A673 (cell line): ENCODE data around the gene PMM2. TPM values are rescaled to one million over a fixed set of nuclear protein-coding genes. Genes with fewer than 3 reads are reported as not detected.
"Not testable (repeated sequence)": the region's sequence is repeated elsewhere in the genome, so short reads cannot be mapped to it uniquely, and the experiment has no call there.

ENCODE experiments used
- Bru-seq: library from RNA; stranded (reverse); fragments of 400-500 nt; gene quantifications from one replicate; lab custom pipeline; 2021; lab: Mats Ljungman, UMichigan
- BruChase-seq, 2 experiments: library from RNA; stranded (reverse); fragments of 400-500 nt; gene quantifications; one replicate each; lab custom pipeline; 2021; lab: Mats Ljungman, UMichigan
- BruUV-seq: library from RNA; stranded (reverse); fragments of 400-500 nt; replicated peaks from 2 replicates; lab custom pipeline; 2021; lab: Mats Ljungman, UMichigan
- CTCF ChIA-PET: fragments of 300-600 bp; sonication (Branson Sonifier 250); formaldehyde crosslinking; loops from one replicate; lab custom pipeline; 2022; ENCODE audit warnings: antibody characterized with exemption; lab: Charles Lee
- POLR2A ChIA-PET: fragments of 300-600 bp; sonication (Branson Sonifier 250); formaldehyde crosslinking; loops from one replicate; lab custom pipeline; 2022; ENCODE audit warnings: antibody characterized with exemption; ENCODE audit not compliant: low non-redundant PET; lab: Charles Lee
- DNase-seq: peaks from one replicate; pipeline ENCODE4 v3.0.0-alpha.2; 2015; ENCODE audit warnings: low spot score
- H3K27ac ChIP-seq: fragments of 200-600 bp; sonication (generic); 2 replicates; pipeline ENCODE4 v1.5.1; 2016; ENCODE audit warnings: mixed run types, low read depth, mild to moderate bottlenecking, mixed read lengths, antibody characterized with exemption, low read length; ENCODE audit not compliant: poor library complexity, severe bottlenecking
- H3K27me3 ChIP-seq: fragments of 200-600 bp; sonication (generic); replicated peaks from 2 replicates; pipeline ENCODE4 v1.6.1; 2017; ENCODE audit warnings: mixed run types, low read depth, mild to moderate bottlenecking, mixed read lengths, antibody characterized with exemption, low read length; ENCODE audit not compliant: insufficient read depth, poor library complexity
- H3K36me3 ChIP-seq: fragments of 200-600 bp; sonication (generic); 2 replicates; pipeline ENCODE4 v1.6.1; 2016; ENCODE audit warnings: mixed run types, mild to moderate bottlenecking, mixed read lengths, antibody characterized with exemption, low read length; ENCODE audit not compliant: insufficient read depth, poor library complexity, severe bottlenecking
- H3K4me1 ChIP-seq: fragments of 200-600 bp; sonication (generic); 2 replicates; pipeline ENCODE4 v1.6.1; 2017; ENCODE audit warnings: mixed run types, mild to moderate bottlenecking, mixed read lengths, antibody characterized with exemption, low read length; ENCODE audit not compliant: insufficient read depth, poor library complexity, severe bottlenecking
- H3K4me3 ChIP-seq: fragments of 200-600 bp; sonication (generic); 2 replicates; pipeline ENCODE4 v1.5.1; 2016; ENCODE audit warnings: low read depth, mixed run types, mild to moderate bottlenecking, mixed read lengths, low read length; ENCODE audit not compliant: poor library complexity, severe bottlenecking
- H3K9me3 ChIP-seq: fragments of 200-600 bp; sonication (generic); 2 replicates; pipeline ENCODE4 v1.6.1; 2016; ENCODE audit warnings: mixed run types, low read depth, mild to moderate bottlenecking, mixed read lengths, antibody characterized with exemption, low read length; ENCODE audit not compliant: poor library complexity, severe bottlenecking
- EZH2 ChIP-seq: fragments of 200-600 bp; sonication (generic); IDR thresholded peaks from 2 replicates; pipeline ENCODE4 v1.6.1; 2017; ENCODE audit warnings: borderline replicate concordance, low read depth, mild to moderate bottlenecking, mixed read lengths, antibody characterized with exemption, low read length; ENCODE audit not compliant: poor library complexity, severe bottlenecking
- intact Hi-C: fragments of 100-400 bp; cut with micrococcal nuclease; formaldehyde crosslinking; loops from one replicate; pipeline ENCODE4 v1.10.0; 2022; ENCODE audit not compliant: unreplicated experiment
- long read RNA-seq: library from polyadenylated mRNA; stranded (forward); transcript quantifications from one replicate; pipeline ENCODE4 v2.0.0, GENCODE V29; 2022
- total RNA-seq: library from RNA; stranded (reverse); gene quantifications from 2 replicates; pipeline ENCODE4 v1.2.3, GENCODE V29; 2021
- TF ChIP-seq, protein P1 (sequence below): fragments of 300-800, 200-600 bp; sonication (generic); conservative IDR thresholded peaks from 2 replicates; pipeline ENCODE4 v1.5.1; 2017; ENCODE audit warnings: low read depth, mild to moderate bottlenecking, antibody characterized with exemption, low read length, moderate library complexity, mixed read lengths

PMM2 gene
- total RNA-seq = 44.3 and 54.8 TPM in 2 replicates
- Bru-seq, nascent RNA = percentile 91 among the genes with signal in this experiment
- percentile 92 among the genes with signal in this experiment for BruChase-seq, experiment 1, labeled RNA remaining after a 2-hour chase
- BruChase-seq, experiment 2, labeled RNA remaining after a 6-hour chase = percentile 97 among the genes with signal in this experiment
- long read RNA-seq, full-length matches to known transcripts = 24 of 53 reads
- long read RNA-seq, partial matches to known transcripts = 2 of 53 reads
- long read RNA-seq, other reads (novel, unspliced or antisense) = 27 of 53 reads

DNA sequence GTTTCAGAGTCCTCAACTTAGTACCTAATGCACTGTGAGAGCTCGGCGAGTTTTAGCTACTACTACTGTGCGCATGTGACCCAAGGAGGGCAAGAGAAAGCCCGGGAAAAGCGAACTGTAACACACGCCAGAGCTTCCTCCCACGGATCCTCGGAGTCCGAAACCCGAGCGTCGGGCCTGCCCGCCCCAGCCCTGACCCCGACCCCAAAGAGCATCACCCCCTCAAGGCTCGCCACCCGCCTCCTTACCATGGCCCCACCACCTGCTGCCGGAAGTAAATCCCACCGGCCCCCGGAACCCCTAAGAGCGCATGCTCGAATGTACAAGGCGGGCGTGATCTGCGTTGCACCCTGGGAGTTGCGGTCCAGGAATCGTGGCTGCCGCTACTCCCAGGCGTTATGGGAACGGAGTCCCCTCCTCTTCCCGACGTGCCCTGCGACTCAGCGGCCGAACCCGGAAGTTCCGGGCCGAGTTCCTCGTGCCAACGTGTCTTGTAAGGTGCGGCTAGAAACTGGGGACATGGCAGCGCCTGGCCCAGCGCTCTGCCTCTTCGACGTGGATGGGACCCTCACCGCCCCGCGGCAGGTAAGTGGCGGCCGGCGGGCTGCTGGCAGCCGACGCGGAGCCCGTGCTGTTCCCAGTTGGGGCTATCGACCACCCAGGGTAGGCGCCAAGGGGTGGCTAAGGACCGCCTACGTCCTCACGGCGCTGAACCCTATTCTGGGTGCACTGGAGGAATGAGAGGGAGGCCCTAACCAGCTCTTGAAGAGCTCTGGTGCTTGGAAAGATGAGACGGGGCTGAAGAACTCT lies at the start of gene PMM2, which contains the start of gene TMEM186:
PMM2 (plus strand) TSS at position 476 of the 810 bp plus-strand sequence; CDS start at position 520, 44 bp downstream.
TMEM186 (minus strand) TSS at position 276 of the 810 bp plus-strand sequence; CDS start at position 251, 25 bp downstream.
- CTCF ChIA-PET = no interaction called here
- peaks cover 12% of the 10 kb centered on the region for H3K4me1 ChIP-seq
- BruUV-seq = no TSS peak
- H3K27ac ChIP-seq = peak within 1 kb of the TSS; percentile 75
- H3K4me3 ChIP-seq = peak within 1 kb of the TSS; percentile 79
- TF ChIP-seq, protein P1, sequence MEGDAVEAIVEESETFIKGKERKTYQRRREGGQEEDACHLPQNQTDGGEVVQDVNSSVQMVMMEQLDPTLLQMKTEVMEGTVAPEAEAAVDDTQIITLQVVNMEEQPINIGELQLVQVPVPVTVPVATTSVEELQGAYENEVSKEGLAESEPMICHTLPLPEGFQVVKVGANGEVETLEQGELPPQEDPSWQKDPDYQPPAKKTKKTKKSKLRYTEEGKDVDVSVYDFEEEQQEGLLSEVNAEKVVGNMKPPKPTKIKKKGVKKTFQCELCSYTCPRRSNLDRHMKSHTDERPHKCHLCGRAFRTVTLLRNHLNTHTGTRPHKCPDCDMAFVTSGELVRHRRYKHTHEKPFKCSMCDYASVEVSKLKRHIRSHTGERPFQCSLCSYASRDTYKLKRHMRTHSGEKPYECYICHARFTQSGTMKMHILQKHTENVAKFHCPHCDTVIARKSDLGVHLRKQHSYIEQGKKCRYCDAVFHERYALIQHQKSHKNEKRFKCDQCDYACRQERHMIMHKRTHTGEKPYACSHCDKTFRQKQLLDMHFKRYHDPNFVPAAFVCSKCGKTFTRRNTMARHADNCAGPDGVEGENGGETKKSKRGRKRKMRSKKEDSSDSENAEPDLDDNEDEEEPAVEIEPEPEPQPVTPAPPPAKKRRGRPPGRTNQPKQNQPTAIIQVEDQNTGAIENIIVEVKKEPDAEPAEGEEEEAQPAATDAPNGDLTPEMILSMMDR = no peak
- no peak for TF ChIP-seq EZH2
- H3K36me3 ChIP-seq = peaks cover 17% of the 10 kb centered on the region
- no peaks in the 10 kb centered on the region for H3K27me3 ChIP-seq
- intact Hi-C loops = loop anchor here (5.0 kb wide), 1 partner anchor 70 kb away; the partner anchor contains the start of gene CARHSP1
- POLR2A ChIA-PET = interaction anchor here (0.7 kb wide), 2 partner anchors 13 to 140 kb away, joined by 3 read pairs; no protein-coding TSS in a partner anchor
- DNase-seq = peak; percentile 98
- H3K9me3 ChIP-seq = no peaks in the 10 kb centered on the region

- H3K9me3 ChIP-seq, H3K4me3 ChIP-seq, BruUV-seq, intact Hi-C loops, H3K4me1 ChIP-seq, DNase-seq, POLR2A ChIA-PET, CTCF ChIA-PET, H3K27ac ChIP-seq, H3K36me3 ChIP-seq, H3K27me3 ChIP-seq: not testable (repeated sequence)
Observed at GRCh38 chr16:8748944-8749343, 48.7 kb upstream of the PMM2 start.

- H3K27ac ChIP-seq = no peak overlapping the region
- peak; percentile 37 for DNase-seq
- intact Hi-C loops = no loop called here
- no peaks in the 10 kb centered on the region for H3K4me1 ChIP-seq
- ChIA-PET CTCF (no interaction called here), POLR2A (no interaction called here)
- H3K9me3 ChIP-seq = no peaks in the 10 kb centered on the region
- no peak overlapping the region for H3K4me3 ChIP-seq
- TF ChIP-seq, protein P1 = no peak
- TF ChIP-seq EZH2 = no peak
- no peaks in the 10 kb centered on the region for H3K27me3 ChIP-seq
- no TSS peak for BruUV-seq
- no peaks in the 10 kb centered on the region for H3K36me3 ChIP-seq
Observed at GRCh38 chr16:8751481-8752311, 45.9 kb upstream of the PMM2 start.
